IMR-90 (cell line): Measurements from ENCODE around the gene TGFA. TPM values are rescaled to one million over a fixed set of nuclear protein-coding genes. Genes with fewer than 3 reads are reported as not detected.

Experiments
- ATAC-seq: fragments of 200-7000 bp; cut with Tn5 transposase; 2 replicates; pipeline ENCODE4 v1.9.1; 2020; ENCODE audit warnings: low read depth, mild to moderate bottlenecking, moderate library complexity
- BruUV-seq: library from RNA; stranded (reverse); fragments of 400-500 nt; replicated peaks from 2 replicates; lab custom pipeline; 2021; lab: Mats Ljungman, UMichigan
- CTCF ChIA-PET: fragments of 300-600 bp; formaldehyde crosslinking; extraction: SDS; loops from one replicate; lab custom pipeline; 2021; ENCODE audit warnings: antibody characterized with exemption; lab: Yijun Ruan, JAX
- POLR2A ChIA-PET: fragments of 300-600 bp; sonication (Branson Sonifier 250); formaldehyde crosslinking; loops from one replicate; lab custom pipeline; 2022; ENCODE audit warnings: antibody characterized with exemption; ENCODE audit not compliant: unreplicated experiment; lab: Charles Lee
- DNase-seq: peaks from one replicate; pipeline ENCODE4 v3.0.0; 2013
- H2AFZ ChIP-seq: replicated peaks from 2 replicates; pipeline ENCODE3; 2013; ENCODE audit warnings: low read length, mild to moderate bottlenecking; ENCODE audit not compliant: poor library complexity
- H2AK5ac ChIP-seq: 2 replicates; pipeline ENCODE4 v1.6.1; 2013; ENCODE audit warnings: low read depth, low read length, inconsistent platforms
- H2AK9ac ChIP-seq: replicated peaks from 2 replicates; pipeline ENCODE3; 2013; ENCODE audit warnings: mild to moderate bottlenecking, low read depth, low read length, moderate library complexity; ENCODE audit not compliant: poor library complexity
- H2BK120ac ChIP-seq: 2 replicates; pipeline ENCODE4 v1.6.1; 2013; ENCODE audit warnings: low read depth, low read length, inconsistent platforms
- H2BK15ac ChIP-seq: 3 replicates; pipeline ENCODE4 v1.6.1; 2013; ENCODE audit warnings: low read depth, low read length, inconsistent platforms
- H2BK20ac ChIP-seq: 2 replicates; pipeline ENCODE4 v1.6.1; 2013; ENCODE audit warnings: low read depth, mild to moderate bottlenecking, inconsistent platforms, low read length, moderate library complexity
- H2BK5ac ChIP-seq: 2 replicates; pipeline ENCODE4 v1.6.1; 2013; ENCODE audit warnings: mild to moderate bottlenecking, low read depth, low read length, inconsistent platforms; ENCODE audit not compliant: poor library complexity, severe bottlenecking
- H3K14ac ChIP-seq: replicated peaks from 2 replicates; pipeline ENCODE4 v1.6.1; 2013; ENCODE audit warnings: low read depth, low read length, inconsistent platforms
- H3K18ac ChIP-seq: 2 replicates; pipeline ENCODE4 v1.6.1; 2013; ENCODE audit warnings: low read depth, low read length, control low read depth
- H3K23ac ChIP-seq: 2 replicates; pipeline ENCODE4 v1.6.1; 2013; ENCODE audit warnings: low read depth, low read length, inconsistent platforms
- H3K27ac ChIP-seq: 2 replicates; pipeline ENCODE4 v1.5.1; 2013; ENCODE audit warnings: mild to moderate bottlenecking, control low read depth, low read length; ENCODE audit not compliant: insufficient read depth
- H3K27me3 ChIP-seq: 2 replicates; pipeline ENCODE4 v1.6.1; 2013; ENCODE audit warnings: low read length; ENCODE audit not compliant: control insufficient read depth, insufficient read depth
- H3K36me3 ChIP-seq: 2 replicates; pipeline ENCODE4 v1.6.1; 2013; ENCODE audit warnings: low read length, mixed read lengths; ENCODE audit not compliant: control insufficient read depth, insufficient read depth
- H3K4ac ChIP-seq: 2 replicates; pipeline ENCODE4 v1.6.1; 2013; ENCODE audit warnings: low read depth, low read length, inconsistent platforms
- H3K4me1 ChIP-seq: 2 replicates; pipeline ENCODE4 v1.6.1; 2013; ENCODE audit warnings: low read length, mixed read lengths; ENCODE audit not compliant: control insufficient read depth, insufficient read depth
- H3K4me2 ChIP-seq: 2 replicates; pipeline ENCODE4 v1.6.1; 2013; ENCODE audit warnings: low read depth, mild to moderate bottlenecking, control low read depth, low read length, moderate library complexity
- H3K4me3 ChIP-seq: 2 replicates; pipeline ENCODE4 v1.5.1; 2013; ENCODE audit warnings: low read depth, mild to moderate bottlenecking, control low read depth, low read length, moderate library complexity; ENCODE audit not compliant: insufficient read depth
- H3K56ac ChIP-seq: 2 replicates; pipeline ENCODE4 v1.6.1; 2013; ENCODE audit warnings: low read length, inconsistent platforms; ENCODE audit not compliant: insufficient read depth; ENCODE audit errors: extremely low read depth
- H3K79me1 ChIP-seq, 2 experiments: 2 replicates each; pipeline ENCODE4 v1.6.1; 2013; ENCODE audit warnings: low read length in 2 of 2, inconsistent platforms in 1 of 2, low read depth in 1 of 2
- H3K9ac ChIP-seq: 2 replicates; pipeline ENCODE4 v1.6.1; 2013; ENCODE audit warnings: low read depth, low read length, control low read depth
- H3K9me1 ChIP-seq: 2 replicates; pipeline ENCODE4 v1.6.1; 2013; ENCODE audit warnings: low read length, inconsistent platforms; ENCODE audit not compliant: insufficient read depth
- H3K9me3 ChIP-seq: 2 replicates; pipeline ENCODE4 v1.6.1; 2013; ENCODE audit warnings: low read length; ENCODE audit not compliant: control insufficient read depth, insufficient read depth
- H4K20me1 ChIP-seq: 2 replicates; pipeline ENCODE4 v1.6.1; 2013; ENCODE audit warnings: low read length, inconsistent platforms; ENCODE audit not compliant: insufficient read depth
- H4K5ac ChIP-seq: 2 replicates; pipeline ENCODE4 v1.6.1; 2013; ENCODE audit warnings: mild to moderate bottlenecking, low read depth, low read length, control low read depth
- H4K8ac ChIP-seq, 2 experiments: 2 replicates each; pipeline ENCODE4 v1.6.1; 2013; ENCODE audit warnings: low read depth in 2 of 2, low read length in 2 of 2, control low read depth in 1 of 2, inconsistent platforms in 1 of 2
- H4K91ac ChIP-seq: 2 replicates; pipeline ENCODE4 v1.6.1; 2013; ENCODE audit warnings: low read depth, low read length, inconsistent platforms; ENCODE audit not compliant: insufficient read depth
- CHD1 ChIP-seq: IDR thresholded peaks from 2 replicates; pipeline ENCODE4 v1.6.1; 2012; ENCODE audit warnings: low read depth, low read length, improper control_type of control experiment
- FOS ChIP-seq: fragments of 150-350 bp; IDR thresholded peaks from 2 replicates; pipeline ENCODE4 v1.6.1; 2016; ENCODE audit warnings: low read depth, low read length
- MAZ ChIP-seq: IDR thresholded peaks from 2 replicates; pipeline ENCODE4 v1.6.1; 2012; ENCODE audit warnings: low read depth, mild to moderate bottlenecking, low read length, improper control_type of control experiment, moderate library complexity, borderline replicate concordance
- WGBS, 2 experiments: methylation state at CpG; one replicate each; pipeline versions ENCODE4 v1.1.5 to v1.1.7; 2013; ENCODE audit warnings: missing lambda C conversion rate in 2 of 2; ENCODE audit not compliant: insufficient read length in 1 of 2; ENCODE audit errors: extremely low coverage in 2 of 2; 5-methylcytosine and 5-hydroxymethylcytosine counted together
- dilution Hi-C: fragments of 300-500 bp; cut with HindIII; formaldehyde crosslinking; loops from one replicate; pipeline ENCODE4 v1.14.3; 2018; ENCODE audit warnings: low sequenced_read_pairs; ENCODE audit not compliant: unreplicated experiment
- in situ Hi-C: fragments of 300-500 bp; cut with MboI; formaldehyde crosslinking; loops from 3 replicates; pipeline ENCODE4 v1.14.3; 2019; ENCODE audit warnings: low sequenced_read_pairs, inconsistent platforms, mixed read lengths
- intact Hi-C: fragments of 100-400 bp; cut with micrococcal nuclease; formaldehyde crosslinking; loops from 2 replicates; pipeline ENCODE4 v1.10.0; 2022
- polyA plus RNA-seq, 3 experiments: library from polyadenylated mRNA; depleted of rRNA; stranded (reverse); fragments of >200 nt; gene quantifications; 2 replicates each; pipeline ENCODE4 v1.2.3, GENCODE V29; 2012; ENCODE audit warnings: low replicate concordance in 1 of 3
- total RNA-seq: library from RNA; depleted of rRNA; stranded (reverse); fragments of >200 nt; gene quantifications from 2 replicates; pipeline ENCODE4 v1.2.3, GENCODE V29; 2012

TGFA gene
- total and polyA plus RNA-seq, 2 of the 4 experiments (the other 2 are of a cell fraction) = not detected

GRCh38 chr2:70522627-70523026, 31.0 kb downstream of the TGFA start:
- DNase-seq = no peak
- H3K4me1 ChIP-seq = no peaks in the 10 kb centered on the region
- H3K27ac ChIP-seq = no peak overlapping the region
- no peaks in the 10 kb centered on the region for H3K79me1 ChIP-seq
- no CpG with 5 or more reads among the region's 5 CpGs for WGBS, 2 experiments
- H3K4ac ChIP-seq = no peak overlapping the region
- no peak for ATAC-seq
- H3K4me3 ChIP-seq = no peak overlapping the region
- H3K36me3 ChIP-seq = no peaks in the 10 kb centered on the region
- no peak overlapping the region for H3K9ac ChIP-seq
- H3K9me1 ChIP-seq = no peaks in the 10 kb centered on the region
- no peak overlapping the region for H2AFZ ChIP-seq
- no peak overlapping the region for H2AK9ac ChIP-seq
- no peak overlapping the region for H2BK15ac ChIP-seq
- H4K91ac ChIP-seq = no peak overlapping the region
- no peak overlapping the region for H3K14ac ChIP-seq
- BruUV-seq = no TSS peak
- POLR2A ChIA-PET = no interaction called here
- in situ Hi-C loops (no loop called here), dilution Hi-C loops (no loop called here), intact Hi-C loops (no loop called here)
- no peak overlapping the region for H3K4me2 ChIP-seq
- H2BK20ac ChIP-seq = no peak overlapping the region
- no peak overlapping the region for H4K5ac ChIP-seq
- H2AK5ac ChIP-seq = no peak overlapping the region
- H4K8ac ChIP-seq = no peak overlapping the region
- no peak overlapping the region for H3K23ac ChIP-seq
- H3K27me3 ChIP-seq = peaks cover 2% of the 10 kb centered on the region; the same call in 1 of the 2 replicates
- H3K9me3 ChIP-seq = no peaks in the 10 kb centered on the region
- TF ChIP-seq MAZ = no peak
- TF ChIP-seq FOS = no peak
- no peak for TF ChIP-seq CHD1
- no peaks in the 10 kb centered on the region for H4K20me1 ChIP-seq
- H3K18ac ChIP-seq = no peak overlapping the region
- H3K56ac ChIP-seq = no peak overlapping the region
- CTCF ChIA-PET = no interaction called here
- no peak overlapping the region for H2BK120ac ChIP-seq
- H2BK5ac ChIP-seq = no peak overlapping the region
